IMR-90 (cell line): ENCODE measurements around the gene DOCK9. TPM values are rescaled to one million over a fixed set of nuclear protein-coding genes. Genes with fewer than 3 reads are reported as not detected.
"Not testable (repeated sequence)": the region's sequence is repeated elsewhere in the genome, so short reads cannot be mapped to it uniquely, and the experiment has no call there.

Experiments
- ATAC-seq: fragments of 200-7000 bp; cut with Tn5 transposase; 2 replicates; pipeline ENCODE4 v1.9.1; 2020; ENCODE audit warnings: low read depth, mild to moderate bottlenecking, moderate library complexity
- BruUV-seq: library from RNA; stranded (reverse); fragments of 400-500 nt; replicated peaks from 2 replicates; lab custom pipeline; 2021; lab: Mats Ljungman, UMichigan
- CTCF ChIA-PET: fragments of 300-600 bp; formaldehyde crosslinking; extraction: SDS; loops from one replicate; lab custom pipeline; 2021; ENCODE audit warnings: antibody characterized with exemption; lab: Yijun Ruan, JAX
- POLR2A ChIA-PET: fragments of 300-600 bp; sonication (Branson Sonifier 250); formaldehyde crosslinking; loops from one replicate; lab custom pipeline; 2022; ENCODE audit warnings: antibody characterized with exemption; ENCODE audit not compliant: unreplicated experiment; lab: Charles Lee
- DNase-seq: peaks from one replicate; pipeline ENCODE4 v3.0.0; 2013
- H2AFZ ChIP-seq: replicated peaks from 2 replicates; pipeline ENCODE3; 2013; ENCODE audit warnings: low read length, mild to moderate bottlenecking; ENCODE audit not compliant: poor library complexity
- H2AK5ac ChIP-seq: 2 replicates; pipeline ENCODE4 v1.6.1; 2013; ENCODE audit warnings: low read depth, low read length, inconsistent platforms
- H2AK9ac ChIP-seq: replicated peaks from 2 replicates; pipeline ENCODE3; 2013; ENCODE audit warnings: mild to moderate bottlenecking, low read depth, low read length, moderate library complexity; ENCODE audit not compliant: poor library complexity
- H2BK120ac ChIP-seq: 2 replicates; pipeline ENCODE4 v1.6.1; 2013; ENCODE audit warnings: low read depth, low read length, inconsistent platforms
- H2BK15ac ChIP-seq: 3 replicates; pipeline ENCODE4 v1.6.1; 2013; ENCODE audit warnings: low read depth, low read length, inconsistent platforms
- H2BK20ac ChIP-seq: 2 replicates; pipeline ENCODE4 v1.6.1; 2013; ENCODE audit warnings: low read depth, mild to moderate bottlenecking, inconsistent platforms, low read length, moderate library complexity
- H2BK5ac ChIP-seq: 2 replicates; pipeline ENCODE4 v1.6.1; 2013; ENCODE audit warnings: mild to moderate bottlenecking, low read depth, low read length, inconsistent platforms; ENCODE audit not compliant: poor library complexity, severe bottlenecking
- H3K14ac ChIP-seq: replicated peaks from 2 replicates; pipeline ENCODE4 v1.6.1; 2013; ENCODE audit warnings: low read depth, low read length, inconsistent platforms
- H3K18ac ChIP-seq: 2 replicates; pipeline ENCODE4 v1.6.1; 2013; ENCODE audit warnings: low read depth, low read length, control low read depth
- H3K23ac ChIP-seq: 2 replicates; pipeline ENCODE4 v1.6.1; 2013; ENCODE audit warnings: low read depth, low read length, inconsistent platforms
- H3K27ac ChIP-seq: 2 replicates; pipeline ENCODE4 v1.5.1; 2013; ENCODE audit warnings: mild to moderate bottlenecking, control low read depth, low read length; ENCODE audit not compliant: insufficient read depth
- H3K27me3 ChIP-seq: 2 replicates; pipeline ENCODE4 v1.6.1; 2013; ENCODE audit warnings: low read length; ENCODE audit not compliant: control insufficient read depth, insufficient read depth
- H3K36me3 ChIP-seq: 2 replicates; pipeline ENCODE4 v1.6.1; 2013; ENCODE audit warnings: low read length, mixed read lengths; ENCODE audit not compliant: control insufficient read depth, insufficient read depth
- H3K4ac ChIP-seq: 2 replicates; pipeline ENCODE4 v1.6.1; 2013; ENCODE audit warnings: low read depth, low read length, inconsistent platforms
- H3K4me1 ChIP-seq: 2 replicates; pipeline ENCODE4 v1.6.1; 2013; ENCODE audit warnings: low read length, mixed read lengths; ENCODE audit not compliant: control insufficient read depth, insufficient read depth
- H3K4me2 ChIP-seq: 2 replicates; pipeline ENCODE4 v1.6.1; 2013; ENCODE audit warnings: low read depth, mild to moderate bottlenecking, control low read depth, low read length, moderate library complexity
- H3K4me3 ChIP-seq: 2 replicates; pipeline ENCODE4 v1.5.1; 2013; ENCODE audit warnings: low read depth, mild to moderate bottlenecking, control low read depth, low read length, moderate library complexity; ENCODE audit not compliant: insufficient read depth
- H3K56ac ChIP-seq: 2 replicates; pipeline ENCODE4 v1.6.1; 2013; ENCODE audit warnings: low read length, inconsistent platforms; ENCODE audit not compliant: insufficient read depth; ENCODE audit errors: extremely low read depth
- H3K79me1 ChIP-seq, 2 experiments: 2 replicates each; pipeline ENCODE4 v1.6.1; 2013; ENCODE audit warnings: low read length in 2 of 2, inconsistent platforms in 1 of 2, low read depth in 1 of 2
- H3K9ac ChIP-seq: 2 replicates; pipeline ENCODE4 v1.6.1; 2013; ENCODE audit warnings: low read depth, low read length, control low read depth
- H3K9me1 ChIP-seq: 2 replicates; pipeline ENCODE4 v1.6.1; 2013; ENCODE audit warnings: low read length, inconsistent platforms; ENCODE audit not compliant: insufficient read depth
- H3K9me3 ChIP-seq: 2 replicates; pipeline ENCODE4 v1.6.1; 2013; ENCODE audit warnings: low read length; ENCODE audit not compliant: control insufficient read depth, insufficient read depth
- H4K20me1 ChIP-seq: 2 replicates; pipeline ENCODE4 v1.6.1; 2013; ENCODE audit warnings: low read length, inconsistent platforms; ENCODE audit not compliant: insufficient read depth
- H4K5ac ChIP-seq: 2 replicates; pipeline ENCODE4 v1.6.1; 2013; ENCODE audit warnings: mild to moderate bottlenecking, low read depth, low read length, control low read depth
- H4K8ac ChIP-seq, 2 experiments: 2 replicates each; pipeline ENCODE4 v1.6.1; 2013; ENCODE audit warnings: low read depth in 2 of 2, low read length in 2 of 2, control low read depth in 1 of 2, inconsistent platforms in 1 of 2
- H4K91ac ChIP-seq: 2 replicates; pipeline ENCODE4 v1.6.1; 2013; ENCODE audit warnings: low read depth, low read length, inconsistent platforms; ENCODE audit not compliant: insufficient read depth
- CTCF ChIP-seq: conservative IDR thresholded peaks from 2 replicates; pipeline ENCODE4 v1.5.1; 2012; ENCODE audit warnings: mild to moderate bottlenecking, low read depth, low read length, improper control_type of control experiment
- RCOR1 ChIP-seq: IDR thresholded peaks from 2 replicates; pipeline ENCODE4 v1.6.1; 2012; ENCODE audit warnings: mild to moderate bottlenecking, low read length, improper control_type of control experiment; ENCODE audit not compliant: insufficient replicate concordance
- WGBS, 2 experiments: methylation state at CpG; one replicate each; pipeline versions ENCODE4 v1.1.5 to v1.1.7; 2013; ENCODE audit warnings: missing lambda C conversion rate in 2 of 2; ENCODE audit not compliant: insufficient read length in 1 of 2; ENCODE audit errors: extremely low coverage in 2 of 2; 5-methylcytosine and 5-hydroxymethylcytosine counted together
- dilution Hi-C: fragments of 300-500 bp; cut with HindIII; formaldehyde crosslinking; loops from one replicate; pipeline ENCODE4 v1.14.3; 2018; ENCODE audit warnings: low sequenced_read_pairs; ENCODE audit not compliant: unreplicated experiment
- in situ Hi-C: fragments of 300-500 bp; cut with MboI; formaldehyde crosslinking; loops from 3 replicates; pipeline ENCODE4 v1.14.3; 2019; ENCODE audit warnings: low sequenced_read_pairs, inconsistent platforms, mixed read lengths
- intact Hi-C: fragments of 100-400 bp; cut with micrococcal nuclease; formaldehyde crosslinking; loops from 2 replicates; pipeline ENCODE4 v1.10.0; 2022
- polyA plus RNA-seq, 3 experiments: library from polyadenylated mRNA; depleted of rRNA; stranded (reverse); fragments of >200 nt; gene quantifications; 2 replicates each; pipeline ENCODE4 v1.2.3, GENCODE V29; 2012; ENCODE audit warnings: low replicate concordance in 1 of 3
- total RNA-seq: library from RNA; depleted of rRNA; stranded (reverse); fragments of >200 nt; gene quantifications from 2 replicates; pipeline ENCODE4 v1.2.3, GENCODE V29; 2012

DOCK9 gene
- total and polyA plus RNA-seq, 2 of the 4 experiments (the other 2 are of a cell fraction), result 4.8 to 7.2 TPM

- H4K5ac ChIP-seq, result no peak overlapping the region
- intact Hi-C loops (no loop called here), in situ Hi-C loops (no loop called here), dilution Hi-C loops (no loop called here)
- H3K36me3 ChIP-seq, result no peaks in the 10 kb centered on the region
- H3K56ac ChIP-seq, result no peak overlapping the region
- H2BK15ac ChIP-seq, result no peak overlapping the region
- no peak overlapping the region for H2AK5ac ChIP-seq
- ChIA-PET POLR2A (no interaction called here), CTCF (no interaction called here)
- H4K20me1 ChIP-seq, result no peaks in the 10 kb centered on the region
- H3K23ac ChIP-seq, result no peak overlapping the region
- H2AK9ac ChIP-seq, result no peak overlapping the region
- ATAC-seq, result no peak
- 0 out of 2 replicates have a peak, but pooled peaks cover 6% of the 10 kb centered on the region for H3K9me1 ChIP-seq
- H2BK5ac ChIP-seq, result no peak overlapping the region
- no peaks in the 10 kb centered on the region for H3K79me1 ChIP-seq
- H2BK120ac ChIP-seq, result no peak overlapping the region
- H3K27me3 ChIP-seq, result no peaks in the 10 kb centered on the region
- no peak overlapping the region for H3K4ac ChIP-seq
- no peaks in the 10 kb centered on the region for H3K4me1 ChIP-seq
- H3K14ac ChIP-seq, result no peak overlapping the region
- no peak overlapping the region for H3K9ac ChIP-seq
- H4K91ac ChIP-seq, result no peak overlapping the region
- no peak overlapping the region for H2AFZ ChIP-seq
- no peak overlapping the region for H3K18ac ChIP-seq
- H2BK20ac ChIP-seq, result no peak overlapping the region
- no TSS peak for BruUV-seq
- no peak overlapping the region for H3K27ac ChIP-seq
- DNase-seq, result peak; percentile 43
- TF ChIP-seq RCOR1, result no peak
- TF ChIP-seq CTCF, result no peak
- WGBS, 2 experiments, result no CpG with 5 or more reads among the region's 3 CpGs
- no peak overlapping the region for H3K4me2 ChIP-seq
- no peak overlapping the region for H3K4me3 ChIP-seq
- H3K9me3 ChIP-seq, result no peaks in the 10 kb centered on the region
- H4K8ac ChIP-seq, result no peak overlapping the region
Observed at GRCh38 chr13:98813993-98814392, 163.9 kb downstream of the DOCK9 start.

- intact Hi-C loops, result not testable (repeated sequence)
Observed at GRCh38 chr13:98812186-98812790, 165.6 kb downstream of the DOCK9 start.

More at GRCh38 chr13:98812186-98812790, 165.6 kb downstream of the DOCK9 start:
- H2BK15ac ChIP-seq, H2BK5ac ChIP-seq, H2AFZ ChIP-seq, dilution Hi-C loops, H3K4ac ChIP-seq, H2AK5ac ChIP-seq, H3K27me3 ChIP-seq, H3K4me1 ChIP-seq, H4K5ac ChIP-seq, H3K27ac ChIP-seq, H4K20me1 ChIP-seq, H3K9me1 ChIP-seq, H3K36me3 ChIP-seq, in situ Hi-C loops, H2AK9ac ChIP-seq, H4K8ac ChIP-seq, H4K91ac ChIP-seq, H3K56ac ChIP-seq, H3K4me3 ChIP-seq, POLR2A ChIA-PET, H3K9ac ChIP-seq, H3K14ac ChIP-seq, H3K18ac ChIP-seq, H2BK20ac ChIP-seq, H3K79me1 ChIP-seq, H2BK120ac ChIP-seq, CTCF ChIA-PET, H3K4me2 ChIP-seq, H3K9me3 ChIP-seq, H3K23ac ChIP-seq, DNase-seq: not testable (repeated sequence)
- TSS peak; percentile 100 for BruUV-seq
- ATAC-seq, result peak; percentile 90
- no CpG with 5 or more reads among the region's 5 CpGs for WGBS, 2 experiments
